Stimulated activated CD8-positive, alpha-beta memory T cell treated with anti-CD3 and anti-CD28 coated beads, Interleukin-12 subunit alpha, Interleukin-12 subunit beta, amount 100 ng/mL, for 4 hours (primary cell): Measurements from ENCODE around the gene GNG14.
A peak's percentile ranks its signal among the peaks of the same experiment; 100 is the strongest.
"Not testable (repeated sequence)": the region's sequence is repeated elsewhere in the genome, so short reads cannot be mapped to it uniquely, and the experiment has no call there.

Experiments
- DNase-seq: peaks from one replicate; pipeline ENCODE4 v3.0.0-alpha.2; 2020; ENCODE audit warnings: low read depth

GNG14 gene

GRCh38 chr19:12696366-12697335 is 8.9 kb downstream of the GNG14 start, which contains the start of gene FBXW9:
Gene FBXW9, minus strand, starts transcription at chr19:12696631. Its CDS starts 50 bp downstream, at chr19:12696581.
- DNase-seq = peak; percentile 94

GRCh38 chr19:12697425-12697824 is 9.6 kb downstream of the GNG14 start:
- DNase-seq = not testable (repeated sequence)

DNA sequence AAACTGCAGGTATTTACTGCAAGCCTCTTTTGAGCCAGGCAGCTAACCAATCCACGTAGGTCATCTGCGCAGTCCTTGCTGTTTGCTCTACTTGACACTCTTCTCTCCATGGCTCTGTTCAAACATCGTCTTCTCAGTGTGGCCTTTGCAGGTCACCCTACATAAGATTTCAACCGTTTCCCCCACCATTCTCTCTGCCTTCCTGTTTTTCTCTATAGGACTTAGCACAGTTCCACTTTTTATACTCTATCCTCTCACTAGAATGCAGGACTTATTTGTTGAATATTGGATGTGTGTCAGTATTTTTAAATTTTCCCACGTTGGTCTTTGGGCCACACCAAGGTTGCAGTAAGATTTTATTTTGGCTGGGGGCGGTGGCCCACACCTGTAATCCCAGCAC is 10.3 kb downstream of the GNG14 start:
- DNase-seq = no peak

- no peak for DNase-seq
These were observed 13.9 kb downstream of the GNG14 start for GRCh38 chr19:12701596-12702282.

DNA sequence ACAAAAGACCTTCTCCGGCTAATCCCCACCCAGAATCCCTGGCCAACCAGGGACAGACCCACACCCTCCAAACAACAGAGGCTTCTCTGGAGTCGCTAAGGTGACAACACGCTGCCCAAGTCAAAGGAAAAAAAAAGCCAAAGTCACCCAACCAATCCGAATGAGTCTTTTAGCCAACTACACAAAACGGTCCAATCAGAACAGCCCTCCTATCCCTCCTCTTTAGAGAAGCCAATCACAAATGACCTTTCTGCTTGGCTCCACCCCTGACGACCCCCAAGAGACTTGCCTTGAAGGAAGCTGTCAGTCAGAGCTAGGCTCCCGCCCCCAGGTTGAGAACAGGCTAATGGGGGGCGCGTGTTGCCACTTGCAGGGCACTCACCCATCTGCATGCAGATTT is 15.2 kb downstream of the GNG14 start:
- DNase-seq = no peak

GRCh38 chr19:12705169-12705568 is 17.4 kb downstream of the GNG14 start:
- no peak for DNase-seq

DNA sequence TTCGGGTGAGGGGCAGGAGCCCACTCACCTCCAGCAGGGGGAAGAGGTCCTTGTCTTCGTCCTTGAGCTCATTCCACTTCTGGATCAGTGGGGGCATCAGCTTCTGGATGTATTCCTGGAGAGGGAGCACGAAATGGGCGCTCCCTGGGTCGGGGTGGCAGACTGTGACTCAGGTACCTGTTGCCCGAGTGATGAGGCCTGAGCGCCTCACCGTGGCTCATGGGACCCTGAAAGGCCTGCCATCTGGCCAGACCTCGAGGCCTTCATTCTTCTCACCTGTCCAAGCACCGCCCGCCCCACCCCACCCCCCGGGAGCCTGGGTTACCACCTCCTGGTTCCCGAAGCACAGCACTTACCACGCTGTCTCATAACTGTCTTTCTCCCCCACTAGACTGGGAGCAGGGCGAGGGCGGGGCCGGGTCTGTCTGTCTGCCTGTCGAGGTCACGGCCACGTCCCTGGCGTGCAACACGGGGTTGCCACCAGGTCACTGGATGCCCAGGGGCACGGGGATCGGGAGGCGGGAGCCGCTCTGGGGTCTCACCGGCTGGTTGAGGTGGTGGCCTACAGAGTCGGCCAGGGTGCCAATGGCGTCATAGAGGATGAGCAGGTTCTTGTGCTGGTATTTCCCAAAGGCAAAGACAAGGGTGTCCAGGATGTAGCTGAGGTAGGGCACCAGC is 18.0 kb downstream of the GNG14 start:
- DNase-seq = no peak

- DNase-seq = no peak
These were observed 18.5 kb downstream of the GNG14 start for GRCh38 chr19:12706332-12706718.

- DNase-seq = no peak
These were observed 20.8 kb downstream of the GNG14 start for GRCh38 chr19:12708641-12709040.

- no peak for DNase-seq
These were observed 23.4 kb downstream of the GNG14 start for GRCh38 chr19:12711187-12711586.

DNA sequence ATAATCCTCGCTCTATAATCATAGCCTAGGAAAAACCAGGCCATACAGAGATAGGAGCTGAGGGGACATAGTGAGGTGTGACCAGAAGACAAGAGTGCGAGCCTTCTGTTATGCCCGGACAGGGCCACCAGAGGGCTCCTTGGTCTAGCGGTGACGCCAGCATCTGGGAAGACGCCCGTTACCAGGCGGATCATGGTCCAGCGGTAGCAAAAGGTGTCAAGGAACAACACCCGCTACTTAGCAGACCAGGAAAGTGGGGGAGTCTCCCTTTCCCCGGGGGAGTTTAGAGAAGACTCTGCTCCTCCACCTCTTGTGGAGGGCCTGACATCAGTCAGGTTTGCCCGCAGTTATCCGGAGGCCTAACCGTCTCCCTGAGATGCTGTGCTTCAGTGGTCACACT is 24.3 kb downstream of the GNG14 start:
- not testable (repeated sequence) for DNase-seq

DNA sequence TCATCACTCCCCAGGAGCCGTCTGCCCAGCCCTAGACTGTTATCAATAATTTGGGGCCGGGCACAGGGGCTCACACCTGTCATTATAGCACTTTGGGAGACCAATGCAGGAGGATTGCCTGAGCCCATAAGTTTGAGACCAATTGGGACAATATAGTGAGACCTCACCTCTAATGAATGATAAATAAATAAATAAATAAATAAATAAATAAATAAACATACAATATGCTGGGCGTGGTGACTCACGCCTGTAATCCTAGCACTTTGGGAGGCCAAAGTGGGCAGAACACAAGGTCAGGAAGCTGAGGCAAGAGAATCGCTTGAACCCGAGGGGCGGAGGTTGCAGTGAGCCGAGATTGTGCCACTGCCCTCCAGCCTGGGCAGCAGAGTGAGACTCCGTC is 25.5 kb downstream of the GNG14 start:
- DNase-seq = not testable (repeated sequence)

DNA sequence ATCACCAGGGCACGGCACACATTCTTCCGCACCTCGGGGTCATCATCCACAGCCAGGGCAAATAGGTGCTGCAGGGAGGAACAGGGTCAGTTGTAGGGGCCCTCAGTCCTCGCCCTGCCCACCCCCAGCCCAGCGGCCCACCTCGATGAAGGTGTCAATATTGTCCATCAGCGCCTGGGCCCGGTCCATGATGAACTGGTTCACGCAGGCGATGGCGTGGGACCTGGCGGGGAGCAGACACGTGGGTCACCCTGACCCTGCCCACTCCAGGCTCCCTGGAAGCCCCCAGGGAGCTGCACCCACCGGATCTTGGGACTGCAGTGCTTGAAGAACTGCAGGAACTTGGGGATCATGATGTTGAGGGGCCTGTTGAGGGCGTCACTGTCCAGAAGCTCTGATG is 27.3 kb downstream of the GNG14 start:
- DNase-seq = no peak

DNA sequence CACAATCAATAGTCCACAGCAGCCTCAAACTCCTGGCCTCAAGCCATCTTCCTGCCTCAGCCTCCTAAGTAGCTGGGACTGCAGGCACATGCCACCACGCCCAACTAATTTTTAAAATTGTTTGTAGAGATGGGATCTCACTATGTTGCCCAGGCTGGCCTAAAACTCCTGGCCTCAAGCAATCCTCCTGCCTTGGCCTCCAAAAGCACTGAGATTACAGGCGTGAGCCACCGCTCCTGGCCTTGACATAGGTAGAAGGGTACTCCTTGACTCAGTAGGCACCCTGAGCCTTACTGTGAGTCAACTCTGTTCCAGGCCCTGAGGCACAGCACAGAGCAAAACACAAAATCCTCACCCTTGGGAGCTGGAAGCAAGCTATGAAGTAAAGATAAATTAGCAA is 28.1 kb downstream of the GNG14 start:
- no peak for DNase-seq

DNA sequence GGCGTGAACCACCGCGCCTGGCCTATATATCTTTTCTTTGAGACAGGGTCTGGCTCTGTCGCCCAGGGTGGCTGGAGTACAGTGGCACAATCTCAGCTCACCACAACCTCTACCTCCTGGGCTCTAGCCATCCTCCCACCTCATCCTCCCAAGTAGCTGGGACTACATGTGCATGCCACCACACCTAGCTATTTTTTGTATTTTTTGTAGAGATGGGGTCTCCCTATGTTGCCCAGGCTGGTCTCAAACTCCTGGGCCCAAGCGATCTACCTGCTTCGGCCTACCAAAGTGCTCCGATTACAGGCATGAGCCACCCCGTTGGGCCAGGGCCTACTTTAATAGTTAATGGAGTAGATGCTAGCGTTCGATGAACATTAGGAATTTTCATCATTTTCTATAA is 32.5 kb downstream of the GNG14 start:
- DNase-seq = no peak

- no peak for DNase-seq
These were observed 33.3 kb downstream of the GNG14 start for GRCh38 chr19:12720851-12721655.

- DNase-seq = no peak
These were observed 34.1 kb downstream of the GNG14 start for GRCh38 chr19:12721656-12722565.

DNA sequence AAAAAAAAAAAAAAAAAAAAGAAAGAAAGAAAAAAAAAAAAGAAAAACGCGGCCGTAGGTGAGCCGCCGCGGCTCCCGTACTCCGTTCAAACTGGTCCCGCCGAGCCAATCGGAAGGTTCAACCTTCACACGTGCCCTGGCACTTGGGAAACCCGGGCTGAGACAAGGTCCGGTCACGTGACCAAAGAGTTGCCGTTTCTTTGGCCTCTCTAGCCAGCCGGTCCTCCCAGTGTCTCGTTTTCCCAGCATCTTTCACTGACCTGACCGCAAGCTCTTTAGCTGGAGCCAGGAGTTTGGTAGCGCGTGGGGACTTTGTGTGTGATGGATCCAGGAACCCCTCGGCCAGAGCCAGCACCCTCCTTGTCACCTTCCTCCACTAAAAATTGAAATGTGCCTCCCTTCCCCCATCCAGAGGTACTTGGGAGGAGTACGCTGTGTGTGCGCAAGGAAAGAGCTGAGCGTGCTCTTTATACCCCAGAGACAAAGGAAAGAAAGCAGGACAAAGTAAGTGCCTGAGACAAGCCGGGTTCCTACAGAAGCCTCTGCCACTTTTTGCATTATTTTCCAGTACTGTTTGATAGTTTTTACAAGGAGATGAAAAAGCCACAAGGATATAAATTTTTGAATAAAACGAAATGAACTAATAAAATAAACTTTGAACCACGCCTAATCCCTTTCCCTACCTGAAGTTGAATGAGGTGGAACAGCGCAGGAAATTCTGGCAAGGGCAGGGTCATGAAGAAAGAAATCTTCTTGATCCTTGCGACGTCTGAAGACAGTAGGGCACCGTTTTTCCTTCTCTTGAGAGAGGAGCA is 35.0 kb downstream of the GNG14 start:
- peak; percentile 84 for DNase-seq

DNA sequence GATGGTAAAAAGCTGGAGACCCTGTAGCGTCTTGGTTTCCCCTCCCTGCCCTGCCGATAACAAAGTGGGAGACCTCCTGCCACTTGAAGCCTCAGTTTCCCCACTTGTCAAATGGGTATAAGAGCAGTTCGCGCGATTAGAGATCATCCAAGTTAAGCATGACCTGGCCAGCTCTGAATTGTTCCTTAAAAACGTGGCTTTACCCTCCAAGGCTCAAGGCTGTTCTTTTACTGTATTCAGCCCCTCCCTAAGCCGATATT is 35.5 kb downstream of the GNG14 start:
- no peak for DNase-seq
